ENCODE data around the gene MYADM.

- TF ChIP-seq, protein P1, sequence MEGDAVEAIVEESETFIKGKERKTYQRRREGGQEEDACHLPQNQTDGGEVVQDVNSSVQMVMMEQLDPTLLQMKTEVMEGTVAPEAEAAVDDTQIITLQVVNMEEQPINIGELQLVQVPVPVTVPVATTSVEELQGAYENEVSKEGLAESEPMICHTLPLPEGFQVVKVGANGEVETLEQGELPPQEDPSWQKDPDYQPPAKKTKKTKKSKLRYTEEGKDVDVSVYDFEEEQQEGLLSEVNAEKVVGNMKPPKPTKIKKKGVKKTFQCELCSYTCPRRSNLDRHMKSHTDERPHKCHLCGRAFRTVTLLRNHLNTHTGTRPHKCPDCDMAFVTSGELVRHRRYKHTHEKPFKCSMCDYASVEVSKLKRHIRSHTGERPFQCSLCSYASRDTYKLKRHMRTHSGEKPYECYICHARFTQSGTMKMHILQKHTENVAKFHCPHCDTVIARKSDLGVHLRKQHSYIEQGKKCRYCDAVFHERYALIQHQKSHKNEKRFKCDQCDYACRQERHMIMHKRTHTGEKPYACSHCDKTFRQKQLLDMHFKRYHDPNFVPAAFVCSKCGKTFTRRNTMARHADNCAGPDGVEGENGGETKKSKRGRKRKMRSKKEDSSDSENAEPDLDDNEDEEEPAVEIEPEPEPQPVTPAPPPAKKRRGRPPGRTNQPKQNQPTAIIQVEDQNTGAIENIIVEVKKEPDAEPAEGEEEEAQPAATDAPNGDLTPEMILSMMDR (IDR thresholded peaks at IDR 0.05): no peak
- TF ChIP-seq POLR2A (IDR thresholded peaks at IDR 0.05): no peak
These were observed 838 bp upstream of the MYADM start for GRCh38 chr19:53866865-53867224.

All from lower leg skin (tissue), 3 donors.